Stimulated activated CD8-positive, alpha-beta memory T cell treated with anti-CD3 and anti-CD28 coated beads, Interleukin-4, amount 100 ng/mL, for 24 hours (primary cell): ENCODE results near the gene GIGYF2.
"Not testable (repeated sequence)": the region's sequence is repeated elsewhere in the genome, so short reads cannot be mapped to it uniquely, and the experiment has no call there.

Source experiments
- DNase-seq: peaks from one replicate; pipeline ENCODE4 v3.0.0-alpha.2; 2020; ENCODE audit warnings: low read depth

GIGYF2 gene

GRCh38 chr2:232689152-232689910, 7.8 kb upstream of the GIGYF2 start:
- DNase-seq: no peak

GRCh38 chr2:232691117-232691516, 6.0 kb upstream of the GIGYF2 start:
- DNase-seq: not testable (repeated sequence)

- no peak for DNase-seq
These were observed 3.8 kb upstream of the GIGYF2 start for GRCh38 chr2:232693344-232693743.

GRCh38 chr2:232696609-232697058, 497 bp upstream of the GIGYF2 start:
- DNase-seq: no peak

- DNase-seq: no peak
These were observed 628 bp downstream of the GIGYF2 start for GRCh38 chr2:232697807-232698110.

GRCh38 chr2:232698556-232699091, 1.5 kb downstream of the GIGYF2 start:
- DNase-seq: no peak

GRCh38 chr2:232699110-232699509, 2.0 kb downstream of the GIGYF2 start:
- no peak for DNase-seq

GRCh38 chr2:232700154-232700553, 3.0 kb downstream of the GIGYF2 start:
- DNase-seq: no peak

GRCh38 chr2:232707076-232707475, 9.9 kb downstream of the GIGYF2 start:
- DNase-seq: no peak

GRCh38 chr2:232713505-232713904, 16.4 kb downstream of the GIGYF2 start:
- DNase-seq: no peak

- DNase-seq: no peak
These were observed 17.8 kb downstream of the GIGYF2 start for GRCh38 chr2:232714969-232715368.

GRCh38 chr2:232720056-232720455, 22.9 kb downstream of the GIGYF2 start:
- DNase-seq: not testable (repeated sequence)

- no peak for DNase-seq
These were observed 24.1 kb downstream of the GIGYF2 start for GRCh38 chr2:232721261-232721660.

GRCh38 chr2:232721882-232722281, 24.8 kb downstream of the GIGYF2 start:
- DNase-seq: no peak

GRCh38 chr2:232723027-232723426, 25.9 kb downstream of the GIGYF2 start:
- DNase-seq: no peak

GRCh38 chr2:232728785-232729184, 31.7 kb downstream of the GIGYF2 start:
- DNase-seq: no peak

GRCh38 chr2:232731470-232731869, 34.3 kb downstream of the GIGYF2 start:
- DNase-seq: no peak

GRCh38 chr2:232741294-232741693, 44.2 kb downstream of the GIGYF2 start:
- DNase-seq: no peak

GRCh38 chr2:232741972-232742371, 44.8 kb downstream of the GIGYF2 start:
- no peak for DNase-seq

GRCh38 chr2:232744963-232745362, 47.8 kb downstream of the GIGYF2 start:
- no peak for DNase-seq

- DNase-seq: no peak
These were observed 50.9 kb downstream of the GIGYF2 start for GRCh38 chr2:232748038-232748437.

GRCh38 chr2:232749331-232749730, 52.2 kb downstream of the GIGYF2 start:
- DNase-seq: no peak

GRCh38 chr2:232750135-232750671, 53.1 kb downstream of the GIGYF2 start:
- DNase-seq: no peak

- no peak for DNase-seq
These were observed 60.8 kb downstream of the GIGYF2 start for GRCh38 chr2:232757905-232758304.
